ENCODE measurements around the gene FAM241B. TPM values are rescaled to one million over a fixed set of nuclear protein-coding genes. Genes with fewer than 3 reads are reported as not detected.

FAM241B gene
- polyA plus RNA-seq, 1 experiment: 0.37 TPM

DNA sequence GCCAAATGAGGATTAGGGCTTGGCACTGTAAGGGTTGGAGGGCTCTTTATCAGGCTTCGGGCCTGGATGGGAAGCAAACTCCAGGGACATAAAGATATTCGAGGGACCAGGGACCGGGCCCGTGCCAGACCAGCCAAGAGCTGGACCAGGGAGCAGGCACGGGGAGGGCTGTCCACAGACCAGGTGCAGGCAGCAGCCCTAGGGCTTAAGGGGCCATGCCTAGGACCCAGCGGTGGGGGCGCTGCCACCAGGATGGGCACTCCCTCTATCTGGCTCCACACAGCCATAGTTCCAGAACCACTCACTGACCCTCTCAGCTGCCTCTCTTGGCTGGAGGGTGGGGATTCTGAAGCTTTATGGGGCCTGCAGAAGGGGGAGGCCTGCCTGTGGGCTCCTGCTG is 32.9 kb downstream of the FAM241B start:
- H3K27me3 ChIP-seq (ENCODE audit: control insufficient read depth, insufficient read depth, low read length): peaks cover 56% of the 10 kb centered on the region
- no peaks in the 10 kb centered on the region for H3K9me3 ChIP-seq (ENCODE audit: control insufficient read depth, insufficient read depth, low read length)
- TF ChIP-seq, protein P1, sequence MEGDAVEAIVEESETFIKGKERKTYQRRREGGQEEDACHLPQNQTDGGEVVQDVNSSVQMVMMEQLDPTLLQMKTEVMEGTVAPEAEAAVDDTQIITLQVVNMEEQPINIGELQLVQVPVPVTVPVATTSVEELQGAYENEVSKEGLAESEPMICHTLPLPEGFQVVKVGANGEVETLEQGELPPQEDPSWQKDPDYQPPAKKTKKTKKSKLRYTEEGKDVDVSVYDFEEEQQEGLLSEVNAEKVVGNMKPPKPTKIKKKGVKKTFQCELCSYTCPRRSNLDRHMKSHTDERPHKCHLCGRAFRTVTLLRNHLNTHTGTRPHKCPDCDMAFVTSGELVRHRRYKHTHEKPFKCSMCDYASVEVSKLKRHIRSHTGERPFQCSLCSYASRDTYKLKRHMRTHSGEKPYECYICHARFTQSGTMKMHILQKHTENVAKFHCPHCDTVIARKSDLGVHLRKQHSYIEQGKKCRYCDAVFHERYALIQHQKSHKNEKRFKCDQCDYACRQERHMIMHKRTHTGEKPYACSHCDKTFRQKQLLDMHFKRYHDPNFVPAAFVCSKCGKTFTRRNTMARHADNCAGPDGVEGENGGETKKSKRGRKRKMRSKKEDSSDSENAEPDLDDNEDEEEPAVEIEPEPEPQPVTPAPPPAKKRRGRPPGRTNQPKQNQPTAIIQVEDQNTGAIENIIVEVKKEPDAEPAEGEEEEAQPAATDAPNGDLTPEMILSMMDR (IDR thresholded peaks at IDR 0.05; ENCODE audit: low read depth, low read length): no peak
- CTCF ChIA-PET: interaction anchor here (0.9 kb wide), 1 partner anchor 54 kb away, joined by 4 read pairs; no protein-coding TSS in a partner anchor
- no peak for DNase-seq (ENCODE audit: low read depth, low spot score)
- no peak overlapping the region for H3K4me3 ChIP-seq (ENCODE audit: low read depth, low read length)
- no peak overlapping the region for H3K27ac ChIP-seq (ENCODE audit: low read depth, low read length)
- POLR2A ChIA-PET: no interaction called here

DNA sequence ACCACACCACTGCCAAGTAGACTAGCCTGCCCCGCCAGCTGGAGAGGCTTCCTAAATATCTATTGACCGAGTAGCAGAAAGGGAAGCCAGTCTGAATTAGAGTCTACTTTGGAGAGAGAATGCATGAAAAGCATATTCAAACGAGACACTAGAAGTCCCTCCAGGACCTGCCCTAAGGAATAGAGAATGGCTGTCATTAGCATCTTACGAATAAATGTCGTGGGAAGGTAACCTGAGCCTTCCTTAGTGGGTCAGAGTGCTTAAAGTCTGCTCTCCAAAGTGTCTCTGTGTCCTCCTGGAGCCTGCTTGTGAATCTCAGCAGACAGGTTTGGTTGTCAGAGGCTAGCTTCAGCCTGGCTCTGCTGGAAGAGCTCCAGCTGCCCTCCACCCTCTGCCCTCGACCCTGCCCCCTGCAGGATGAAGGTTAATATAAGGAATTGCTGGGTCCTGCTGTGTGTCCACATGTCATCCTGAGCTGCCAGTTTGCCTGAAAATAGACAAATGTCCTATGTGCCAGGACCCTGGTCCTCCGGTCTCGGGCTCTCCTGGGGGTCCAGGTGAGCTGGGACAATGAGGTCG is 33.4 kb downstream of the FAM241B start:
- TF ChIP-seq, protein P1 (IDR thresholded peaks at IDR 0.05; ENCODE audit: low read depth, low read length): no peak
- POLR2A ChIA-PET: no interaction called here
- Histone ChIP-seq H3K4me3 (ENCODE audit: low read depth, low read length) (no peak overlapping the region), H3K27me3 (ENCODE audit: control insufficient read depth, insufficient read depth, low read length) (peaks cover 55% of the 10 kb centered on the region), H3K9me3 (ENCODE audit: control insufficient read depth, insufficient read depth, low read length) (no peaks in the 10 kb centered on the region), H3K27ac (ENCODE audit: low read depth, low read length) (no peak overlapping the region)
- no peak for DNase-seq (ENCODE audit: low read depth, low spot score)
- CTCF ChIA-PET: interaction anchor here (0.9 kb wide), 1 partner anchor 53 kb away, joined by 4 read pairs; no protein-coding TSS in a partner anchor

DNA sequence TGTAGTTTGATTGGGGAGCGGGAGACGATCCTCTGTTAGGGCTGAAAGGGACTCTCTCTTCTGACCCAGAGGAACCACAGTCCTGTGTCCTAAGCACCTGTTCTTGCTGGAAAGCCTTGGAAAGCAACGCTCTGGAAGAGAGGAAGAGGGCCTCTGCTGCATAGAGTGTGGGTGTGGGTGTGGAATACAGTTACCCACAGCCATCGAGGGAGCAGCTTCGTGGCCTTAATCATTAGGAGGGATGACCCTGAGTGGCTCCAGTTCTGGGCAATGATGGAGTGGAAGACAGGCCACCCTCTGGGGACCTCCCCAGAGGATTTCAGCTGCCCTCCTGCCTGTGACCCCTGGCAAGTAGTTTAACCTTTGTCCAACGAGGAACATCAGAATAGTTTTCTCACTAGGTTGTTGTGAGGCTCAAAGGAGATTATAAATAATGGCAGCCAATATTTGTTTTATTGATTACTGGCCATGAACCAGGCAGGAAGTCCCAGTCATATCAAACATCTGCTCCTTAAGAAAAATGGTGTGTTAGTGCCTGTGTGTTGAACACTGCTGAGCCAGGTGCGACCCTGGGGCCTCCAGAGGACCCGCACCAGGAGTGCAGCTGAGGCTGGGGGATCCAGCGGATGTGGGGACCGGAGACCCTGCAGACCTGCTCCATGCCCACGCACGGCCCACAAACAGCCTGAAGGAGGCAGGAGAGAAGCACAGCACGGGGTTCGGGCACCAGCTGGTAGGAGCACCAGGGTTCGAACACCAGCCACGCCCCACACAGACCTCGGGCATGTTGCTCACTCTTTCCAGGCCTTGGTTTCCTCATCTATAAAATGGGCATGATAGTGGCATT is 35.6 kb downstream of the FAM241B start:
- Histone ChIP-seq H3K4me3 (ENCODE audit: low read depth, low read length) (no peak overlapping the region), H3K9me3 (ENCODE audit: control insufficient read depth, insufficient read depth, low read length) (no peaks in the 10 kb centered on the region), H3K27ac (ENCODE audit: low read depth, low read length) (no peak overlapping the region), H3K27me3 (ENCODE audit: control insufficient read depth, insufficient read depth, low read length) (peaks cover 48% of the 10 kb centered on the region)
- TF ChIP-seq, protein P1 (IDR thresholded peaks at IDR 0.05; ENCODE audit: low read depth, low read length): 0 out of 2 replicates have a peak, but pooled peaks have one; percentile 5
- ChIA-PET POLR2A (no interaction called here), CTCF (no interaction called here)
- DNase-seq (ENCODE audit: low read depth, low spot score): no peak

DNA sequence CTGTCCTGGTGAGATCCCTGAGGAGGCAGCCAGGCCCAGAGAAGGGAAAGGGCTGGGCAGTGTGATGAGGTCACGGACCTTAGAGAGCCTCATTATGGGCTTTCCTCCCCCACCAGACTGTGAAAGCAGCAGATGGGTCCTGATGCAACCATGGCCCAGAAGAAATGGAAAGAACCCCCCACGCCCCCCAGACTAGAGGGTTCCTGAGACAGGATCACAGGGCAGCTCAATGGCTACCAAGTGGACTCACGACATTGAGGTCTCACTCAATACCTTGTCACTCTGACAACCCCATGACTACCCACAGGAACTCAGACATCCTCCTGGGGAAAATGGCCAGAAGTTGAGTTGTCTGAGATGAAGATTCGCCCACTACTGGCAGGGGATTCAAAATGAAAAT is 36.7 kb downstream of the FAM241B start:
- peaks cover 45% of the 10 kb centered on the region for H3K27me3 ChIP-seq (ENCODE audit: control insufficient read depth, insufficient read depth, low read length)
- no peaks in the 10 kb centered on the region for H3K9me3 ChIP-seq (ENCODE audit: control insufficient read depth, insufficient read depth, low read length)
- H3K4me3 ChIP-seq (ENCODE audit: low read depth, low read length): no peak overlapping the region
- POLR2A ChIA-PET: no interaction called here
- no peak overlapping the region for H3K27ac ChIP-seq (ENCODE audit: low read depth, low read length)
- CTCF ChIA-PET: no interaction called here
- TF ChIP-seq, protein P1 (IDR thresholded peaks at IDR 0.05; ENCODE audit: low read depth, low read length): no peak
- DNase-seq (ENCODE audit: low read depth, low spot score): no peak

DNA sequence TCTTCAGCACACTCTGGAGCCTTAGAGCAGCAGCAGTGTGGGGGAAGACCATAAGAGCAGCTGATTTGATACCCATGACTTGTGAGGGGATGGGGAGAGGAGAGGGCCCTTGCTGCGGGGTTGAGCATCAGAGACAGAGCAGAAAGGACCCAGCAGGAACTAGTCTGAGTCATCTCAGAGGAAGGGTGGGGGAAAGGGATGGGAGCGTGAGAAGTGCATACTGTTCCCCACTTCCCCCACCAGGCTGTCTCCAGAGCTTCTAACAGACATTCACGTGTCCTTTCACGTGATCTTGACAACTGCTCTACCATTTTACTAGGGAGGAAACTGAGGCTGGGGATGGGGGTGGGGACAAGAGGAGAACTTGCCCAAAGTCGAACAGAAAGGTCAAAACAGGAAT is 38.7 kb downstream of the FAM241B start:
- POLR2A ChIA-PET: no interaction called here
- CTCF ChIA-PET: no interaction called here
- H3K27me3 ChIP-seq (ENCODE audit: control insufficient read depth, insufficient read depth, low read length): peaks cover 49% of the 10 kb centered on the region

More for the DNA sequence above, 38.7 kb downstream of the FAM241B start:
- no peak overlapping the region for H3K4me3 ChIP-seq (ENCODE audit: low read depth, low read length)
- H3K9me3 ChIP-seq (ENCODE audit: control insufficient read depth, insufficient read depth, low read length): no peaks in the 10 kb centered on the region
- no peak overlapping the region for H3K27ac ChIP-seq (ENCODE audit: low read depth, low read length)
- DNase-seq (ENCODE audit: low read depth, low spot score): no peak
- TF ChIP-seq, protein P1 (IDR thresholded peaks at IDR 0.05; ENCODE audit: low read depth, low read length): no peak
